ENCODE measurements around the gene DLX1.

DNA sequence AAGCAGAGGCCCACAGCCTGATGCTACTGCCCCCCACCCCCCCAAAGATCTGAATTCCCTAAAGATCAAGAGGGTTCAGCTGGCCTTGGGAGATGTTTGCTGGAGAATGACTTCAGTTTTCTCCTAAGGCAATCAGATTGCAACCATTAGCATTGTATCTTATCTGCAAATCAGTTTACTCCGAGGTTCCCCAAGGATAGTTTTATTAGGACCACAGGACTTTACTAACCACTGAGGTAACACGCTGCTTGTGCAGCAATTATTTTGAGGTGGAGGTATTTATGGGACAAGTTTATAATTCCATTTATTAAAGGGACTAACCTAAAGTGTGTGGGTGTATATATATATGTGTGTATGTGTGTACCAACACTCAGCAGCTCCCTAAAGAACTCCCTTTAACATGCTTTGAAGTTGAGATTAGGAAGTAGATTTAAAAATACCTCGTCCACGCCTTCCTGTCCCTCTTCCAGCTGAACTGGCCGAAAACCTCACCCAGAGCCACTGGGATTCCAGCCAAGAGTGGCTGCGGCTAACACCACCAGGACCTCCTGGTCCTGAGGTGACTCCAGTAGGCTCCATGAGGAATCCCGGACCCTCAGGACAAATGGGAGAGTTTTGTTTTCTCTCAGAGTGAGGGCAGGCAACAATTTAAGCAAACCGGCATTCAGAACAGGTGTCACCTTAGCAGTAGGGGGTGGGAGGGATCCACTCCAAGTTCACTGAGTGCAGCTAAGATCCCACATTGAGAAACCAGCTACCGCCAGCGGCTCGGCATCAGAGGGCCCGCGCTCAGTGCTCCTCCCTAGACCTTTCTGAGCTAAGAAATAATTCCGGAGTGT, 3.0 kb upstream of the DLX1 start:
- TF ChIP-seq CTCF (tag by site-specific recombination; IDR thresholded peaks at IDR 0.05) (no peak), ZNF112 (tag by site-specific recombination; IDR thresholded peaks at IDR 0.05) (no peak), REPIN1 (tag by site-specific recombination; IDR thresholded peaks at IDR 0.05; ENCODE audit: low read depth) (no peak), ZNF302 (tag by site-specific recombination; IDR thresholded peaks at IDR 0.05; ENCODE audit: low read depth) (no peak), ZNF132 (tag by site-specific recombination; IDR thresholded peaks at IDR 0.05; ENCODE audit: borderline replicate concordance) (no peak), ZSCAN23 (tag by site-specific recombination; IDR thresholded peaks at IDR 0.05) (no peak), REST (tag by site-specific recombination; IDR thresholded peaks at IDR 0.05) (no peak), ZNF146 (tag by site-specific recombination; IDR thresholded peaks at IDR 0.05) (no peak), ZNF311 (tag by site-specific recombination; IDR thresholded peaks at IDR 0.05; ENCODE audit: borderline replicate concordance) (no peak)
- TF ChIP-seq, protein P1, sequence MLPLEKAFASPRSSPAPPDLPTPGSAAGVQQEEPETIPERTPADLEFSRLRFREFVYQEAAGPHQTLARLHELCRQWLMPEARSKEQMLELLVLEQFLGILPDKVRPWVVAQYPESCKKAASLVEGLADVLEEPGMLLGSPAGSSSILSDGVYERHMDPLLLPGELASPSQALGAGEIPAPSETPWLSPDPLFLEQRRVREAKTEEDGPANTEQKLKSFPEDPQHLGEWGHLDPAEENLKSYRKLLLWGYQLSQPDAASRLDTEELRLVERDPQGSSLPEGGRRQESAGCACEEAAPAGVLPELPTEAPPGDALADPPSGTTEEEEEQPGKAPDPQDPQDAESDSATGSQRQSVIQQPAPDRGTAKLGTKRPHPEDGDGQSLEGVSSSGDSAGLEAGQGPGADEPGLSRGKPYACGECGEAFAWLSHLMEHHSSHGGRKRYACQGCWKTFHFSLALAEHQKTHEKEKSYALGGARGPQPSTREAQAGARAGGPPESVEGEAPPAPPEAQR (tag by site-specific recombination; IDR thresholded peaks at IDR 0.05) = no peak
- TF ChIP-seq, protein P2, sequence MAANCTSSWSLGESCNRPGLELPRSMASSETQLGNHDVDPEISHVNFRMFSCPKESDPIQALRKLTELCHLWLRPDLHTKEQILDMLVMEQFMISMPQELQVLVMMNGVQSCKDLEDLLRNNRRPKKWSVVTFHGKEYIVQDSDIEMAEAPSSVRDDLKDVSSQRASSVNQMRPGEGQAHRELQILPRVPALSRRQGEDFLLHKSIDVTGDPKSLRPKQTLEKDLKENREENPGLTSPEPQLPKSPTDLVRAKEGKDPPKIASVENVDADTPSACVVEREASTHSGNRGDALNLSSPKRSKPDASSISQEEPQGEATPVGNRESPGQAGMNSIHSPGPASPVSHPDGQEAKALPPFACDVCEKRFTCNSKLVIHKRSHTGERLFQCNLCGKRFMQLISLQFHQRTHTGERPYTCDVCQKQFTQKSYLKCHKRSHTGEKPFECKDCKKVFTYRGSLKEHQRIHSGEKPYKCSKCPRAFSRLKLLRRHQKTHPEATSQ (tag by site-specific recombination; IDR thresholded peaks at IDR 0.05) = no peak
